K562 (cell line): ENCODE results near the gene CRABP2. TPM values are rescaled to one million over a fixed set of nuclear protein-coding genes. Genes with fewer than 3 reads are reported as not detected.
A peak's percentile ranks its signal among the peaks of the same experiment; 100 is the strongest.

Source experiments
- ARHGAP35 ChIP-seq: fragments of 450-650 bp; IDR thresholded peaks from 2 replicates; pipeline ENCODE4 v1.6.1; 2018; ENCODE audit not compliant: partially characterized antibody
- BMI1 ChIP-seq: fragments of 150-350 bp; IDR thresholded peaks from 2 replicates; pipeline ENCODE4 v1.6.1; 2014; ENCODE audit warnings: low read length
- CBFB ChIP-seq: sonication (generic); formaldehyde crosslinking; IDR thresholded peaks from 2 replicates; pipeline ENCODE4 v1.4.0; 2020; ENCODE audit warnings: mild to moderate bottlenecking, missing genetic modification reagents
- E2F1 ChIP-seq: sonication (generic); formaldehyde crosslinking; IDR thresholded peaks from 2 replicates; pipeline ENCODE4 v1.8.1; 2023; ENCODE audit warnings: mild to moderate bottlenecking, missing genetic modification reagents, moderate library complexity
- FOXA3 ChIP-seq, 2 experiments: fragments of 450-650 bp in 1 of 2; sonication (generic) in 1 of 2; formaldehyde crosslinking; IDR thresholded peaks in 1 of 2; conservative IDR thresholded peaks in 1 of 2; 2 replicates each; pipeline versions ENCODE4 v1.4.0 to v1.8.0; 2020 to 2022; ENCODE audit warnings: mild to moderate bottlenecking in 2 of 2, missing genetic modification reagents in 1 of 2
- HNRNPLL ChIP-seq: fragments of 200-400 bp; formaldehyde crosslinking; IDR thresholded peaks from 2 replicates; pipeline ENCODE4 v1.6.1; 2017; ENCODE audit warnings: low read length, low read depth, mild to moderate bottlenecking; ENCODE audit not compliant: poor library complexity, severe bottlenecking
- ILK ChIP-seq: fragments of 450-650 bp; IDR thresholded peaks from 2 replicates; pipeline ENCODE4 v1.6.1; 2016; ENCODE audit warnings: missing genetic modification characterization, low read depth, mild to moderate bottlenecking, missing compliant biosample characterization, moderate library complexity, borderline replicate concordance
- RBM39 ChIP-seq: fragments of 200-400 bp; formaldehyde crosslinking; optimal IDR thresholded peaks from 2 replicates; pipeline ENCODE3; 2018; ENCODE audit warnings: low read depth, low read length
- SRSF3 ChIP-seq: fragments of 200-400 bp; formaldehyde crosslinking; IDR thresholded peaks from 2 replicates; pipeline ENCODE4 v1.6.1; 2016; ENCODE audit warnings: mild to moderate bottlenecking, low read length, moderate library complexity; ENCODE audit not compliant: insufficient read depth
- SUPT5H ChIP-seq: fragments of 450-650 bp; IDR thresholded peaks from 2 replicates; pipeline ENCODE4 v1.6.1; 2016
- TCF7L2 ChIP-seq: fragments of 150-350 bp; IDR thresholded peaks from 2 replicates; pipeline ENCODE4 v1.6.1; 2016; ENCODE audit warnings: low read depth, mild to moderate bottlenecking, low read length, moderate library complexity
- ZKSCAN1 ChIP-seq: fragments of 150-350 bp; IDR thresholded peaks from 2 replicates; pipeline ENCODE4 v1.6.1; 2016; ENCODE audit warnings: low read depth, low read length
- ZNF12 ChIP-seq: sonication (generic); formaldehyde crosslinking; IDR thresholded peaks from 2 replicates; pipeline ENCODE4 v1.4.0; 2020; ENCODE audit warnings: mild to moderate bottlenecking, missing genetic modification reagents
- ZNF280A ChIP-seq: fragments of 450-650 bp; IDR thresholded peaks from 2 replicates; pipeline ENCODE4 v1.6.1; 2018; ENCODE audit warnings: mild to moderate bottlenecking, low read depth; ENCODE audit not compliant: partially characterized antibody
- ZNF696 ChIP-seq: fragments of 250-450 bp; sonication (Bioruptor Pico); conservative IDR thresholded peaks from 2 replicates; pipeline ENCODE4 v1.4.0; 2020; ENCODE audit warnings: mild to moderate bottlenecking, moderate library complexity
- ZNF780A ChIP-seq: fragments of 250-450 bp; sonication (Bioruptor Pico); IDR thresholded peaks from 2 replicates; pipeline ENCODE4 v1.5.0; 2021; ENCODE audit warnings: mild to moderate bottlenecking
- polyA plus RNA-seq, 8 experiments: library from polyadenylated mRNA; depleted of rRNA in 4 of 8; stranded (reverse) in 5 of 8; unstranded in 3 of 8; fragments of >200 nt; fragmentation: Nextera tagmentation in 2 of 8; fragmentation: Illumina TruSeq in 1 of 8; extraction: Ambion mirVana in 2 of 8; extraction: Trizol in 1 of 8; gene quantifications; 2 replicates each; pipeline versions ENCODE4 v1.2.1 to v1.2.3, GENCODE V29; 2011 to 2014; ENCODE audit warnings: inconsistent platforms in 1 of 8, missing spikeins in 1 of 8
- total RNA-seq, 7 experiments: library from RNA; depleted of rRNA in 6 of 7; stranded (reverse); fragments of >200 nt in 6 of 7; fragmentation: Illumina TruSeq in 2 of 7; extraction: Trizol in 2 of 7; gene quantifications; 2 replicates each; pipeline versions ENCODE4 v1.2.1 to v1.2.3, GENCODE V29; 2011 to 2021; ENCODE audit warnings: low replicate concordance in 1 of 7
- TF ChIP-seq, protein P1 (sequence below): fragments of 150-350 bp; IDR thresholded peaks from 2 replicates; pipeline ENCODE4 v1.6.1; 2014; ENCODE audit warnings: low read depth, mild to moderate bottlenecking, low read length, borderline replicate concordance
- TF ChIP-seq, protein P2 (sequence below): sonication (generic); formaldehyde crosslinking; IDR thresholded peaks from 2 replicates; pipeline ENCODE4 v1.4.0; 2020; ENCODE audit warnings: mild to moderate bottlenecking, missing genetic modification reagents

The CRABP2 gene
- total and polyA plus RNA-seq, 9 of the 15 experiments (the other 6 are each of a cell fraction or from before 2014, with no cell fraction given) = 0.30 to 2.5 (median 0.82) TPM

DNA sequence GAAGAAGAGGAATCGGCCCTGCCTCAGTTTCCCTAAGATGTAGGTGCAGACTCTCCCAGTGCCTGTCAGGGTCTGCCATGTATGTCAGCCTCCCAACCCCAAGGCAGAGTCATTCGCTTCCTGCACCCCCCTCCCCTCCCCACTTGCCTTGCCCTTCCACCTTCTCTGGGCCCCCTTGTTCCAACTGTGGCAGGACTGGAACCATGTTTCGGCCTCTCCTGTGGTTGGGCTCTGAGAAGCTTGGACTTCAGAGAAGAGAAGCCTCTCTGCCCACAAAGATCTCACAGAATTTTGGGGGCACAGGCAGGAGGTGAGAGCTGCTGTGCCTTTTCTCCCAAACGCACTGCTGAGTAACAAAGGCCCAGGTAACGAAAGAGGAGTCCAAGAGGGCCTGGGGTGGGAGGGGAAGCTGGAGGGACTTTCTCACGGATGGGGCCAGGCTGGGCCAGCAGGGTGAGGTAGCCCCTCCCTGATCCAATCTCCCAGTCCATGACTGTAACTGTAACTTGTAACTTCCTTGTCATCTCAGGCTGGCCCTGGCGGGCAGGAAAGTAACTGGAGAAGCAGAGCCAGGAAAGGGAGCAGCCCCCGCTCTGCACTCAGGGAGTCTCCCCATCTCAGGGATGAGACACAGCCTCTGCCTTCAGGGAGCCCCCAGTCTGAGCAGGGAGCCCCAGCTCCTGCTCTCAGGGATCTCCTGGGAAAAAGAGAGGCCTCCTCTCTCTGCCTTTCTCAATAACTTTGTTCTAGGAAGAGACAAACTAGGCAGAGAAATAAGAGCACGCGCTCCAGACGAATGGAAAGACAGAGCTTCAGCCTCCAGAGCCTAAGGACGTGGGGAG, 11.3 kb downstream of the CRABP2 start (continued):
- TF ChIP-seq, protein P1, sequence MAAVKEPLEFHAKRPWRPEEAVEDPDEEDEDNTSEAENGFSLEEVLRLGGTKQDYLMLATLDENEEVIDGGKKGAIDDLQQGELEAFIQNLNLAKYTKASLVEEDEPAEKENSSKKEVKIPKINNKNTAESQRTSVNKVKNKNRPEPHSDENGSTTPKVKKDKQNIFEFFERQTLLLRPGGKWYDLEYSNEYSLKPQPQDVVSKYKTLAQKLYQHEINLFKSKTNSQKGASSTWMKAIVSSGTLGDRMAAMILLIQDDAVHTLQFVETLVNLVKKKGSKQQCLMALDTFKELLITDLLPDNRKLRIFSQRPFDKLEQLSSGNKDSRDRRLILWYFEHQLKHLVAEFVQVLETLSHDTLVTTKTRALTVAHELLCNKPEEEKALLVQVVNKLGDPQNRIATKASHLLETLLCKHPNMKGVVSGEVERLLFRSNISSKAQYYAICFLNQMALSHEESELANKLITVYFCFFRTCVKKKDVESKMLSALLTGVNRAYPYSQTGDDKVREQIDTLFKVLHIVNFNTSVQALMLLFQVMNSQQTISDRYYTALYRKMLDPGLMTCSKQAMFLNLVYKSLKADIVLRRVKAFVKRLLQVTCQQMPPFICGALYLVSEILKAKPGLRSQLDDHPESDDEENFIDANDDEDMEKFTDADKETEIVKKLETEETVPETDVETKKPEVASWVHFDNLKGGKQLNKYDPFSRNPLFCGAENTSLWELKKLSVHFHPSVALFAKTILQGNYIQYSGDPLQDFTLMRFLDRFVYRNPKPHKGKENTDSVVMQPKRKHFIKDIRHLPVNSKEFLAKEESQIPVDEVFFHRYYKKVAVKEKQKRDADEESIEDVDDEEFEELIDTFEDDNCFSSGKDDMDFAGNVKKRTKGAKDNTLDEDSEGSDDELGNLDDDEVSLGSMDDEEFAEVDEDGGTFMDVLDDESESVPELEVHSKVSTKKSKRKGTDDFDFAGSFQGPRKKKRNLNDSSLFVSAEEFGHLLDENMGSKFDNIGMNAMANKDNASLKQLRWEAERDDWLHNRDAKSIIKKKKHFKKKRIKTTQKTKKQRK = no peak
- TF ChIP-seq SUPT5H (0 out of 2 replicates have a peak, but pooled peaks have one; percentile 29), ZNF696 (no peak), FOXA3 (CRISPR knock-in tag; conservative IDR thresholded peaks at IDR 0.05 in 1 of 2, IDR thresholded peaks at IDR 0.05 in 1 of 2) (no peak), ZNF280A (no peak), CBFB (CRISPR knock-in tag) (peak; percentile 81; the same call in 1 of the 2 replicates), BMI1 (no peak), RBM39 (no peak), ZNF12 (peak; percentile 44; the same call in 1 of the 2 replicates), TCF7L2 (no peak), HNRNPLL (no peak), ARHGAP35 (no peak), ZNF780A (CRISPR knock-in tag) (no peak), ZKSCAN1 (no peak), SRSF3 (no peak), E2F1 (CRISPR knock-in tag) (no peak; the same call in 1 of the 2 replicates), ILK (tag) (no peak)
- TF ChIP-seq, protein P2, sequence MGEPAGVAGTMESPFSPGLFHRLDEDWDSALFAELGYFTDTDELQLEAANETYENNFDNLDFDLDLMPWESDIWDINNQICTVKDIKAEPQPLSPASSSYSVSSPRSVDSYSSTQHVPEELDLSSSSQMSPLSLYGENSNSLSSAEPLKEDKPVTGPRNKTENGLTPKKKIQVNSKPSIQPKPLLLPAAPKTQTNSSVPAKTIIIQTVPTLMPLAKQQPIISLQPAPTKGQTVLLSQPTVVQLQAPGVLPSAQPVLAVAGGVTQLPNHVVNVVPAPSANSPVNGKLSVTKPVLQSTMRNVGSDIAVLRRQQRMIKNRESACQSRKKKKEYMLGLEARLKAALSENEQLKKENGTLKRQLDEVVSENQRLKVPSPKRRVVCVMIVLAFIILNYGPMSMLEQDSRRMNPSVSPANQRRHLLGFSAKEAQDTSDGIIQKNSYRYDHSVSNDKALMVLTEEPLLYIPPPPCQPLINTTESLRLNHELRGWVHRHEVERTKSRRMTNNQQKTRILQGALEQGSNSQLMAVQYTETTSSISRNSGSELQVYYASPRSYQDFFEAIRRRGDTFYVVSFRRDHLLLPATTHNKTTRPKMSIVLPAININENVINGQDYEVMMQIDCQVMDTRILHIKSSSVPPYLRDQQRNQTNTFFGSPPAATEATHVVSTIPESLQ (CRISPR knock-in tag) = no peak
